ENCODE measurements around the gene INPP5A.

Gene INPP5A

GRCh38 chr10:132755166-132755711, 217.7 kb downstream of the INPP5A start:
- Histone ChIP-seq H3K36me3 (ENCODE audit: control insufficient read depth, low read length) (no peaks in the 10 kb centered on the region), H3K9me2 (replicated peaks; ENCODE audit: control insufficient read depth, low read length) (no peaks in the 10 kb centered on the region), H4K20me1 (ENCODE audit: control insufficient read depth, insufficient read depth, low read depth, low read length) (no peaks in the 10 kb centered on the region)

GRCh38 chr10:132756591-132756990, 219.0 kb downstream of the INPP5A start:
- Histone ChIP-seq H3K27me3 (ENCODE audit: control insufficient read depth, low read length) (no peaks in the 10 kb centered on the region), H3K27ac (ENCODE audit: low read depth, low read length) (no peak overlapping the region), H4K20me1 (ENCODE audit: control insufficient read depth, insufficient read depth, low read depth, low read length) (no peaks in the 10 kb centered on the region), H3K4me1 (ENCODE audit: control insufficient read depth, low read length) (no peaks in the 10 kb centered on the region), H3K4me2 (ENCODE audit: low read length) (no peak overlapping the region), H3K79me2 (ENCODE audit: control insufficient read depth, low read length) (no peaks in the 10 kb centered on the region), H3K9me3 (ENCODE audit: control insufficient read depth, insufficient read depth, low read length) (peaks cover 46% of the 10 kb centered on the region), H3K9me2 (replicated peaks; ENCODE audit: control insufficient read depth, low read length) (no peaks in the 10 kb centered on the region), H3K36me3 (ENCODE audit: control insufficient read depth, low read length) (no peaks in the 10 kb centered on the region), H3K4me3 (ENCODE audit: low read length) (no peak overlapping the region), H3F3A (ENCODE audit: control insufficient read depth, insufficient read depth) (no peaks in the 10 kb centered on the region)
- TF ChIP-seq CTCF (IDR thresholded peaks at IDR 0.05; ENCODE audit: low read depth, low read length, poor library complexity, severe bottlenecking): no peak
- TF ChIP-seq EZH2phosphoT487 (IDR thresholded peaks at IDR 0.05; ENCODE audit: borderline replicate concordance, low read length): no peak

More at GRCh38 chr10:132755166-132755711, 217.7 kb downstream of the INPP5A start:
- TF ChIP-seq EZH2phosphoT487 (IDR thresholded peaks at IDR 0.05; ENCODE audit: borderline replicate concordance, low read length) (no peak), CTCF (IDR thresholded peaks at IDR 0.05; ENCODE audit: low read depth, low read length, poor library complexity, severe bottlenecking) (no peak)
- Histone ChIP-seq H3K9me3 (ENCODE audit: control insufficient read depth, insufficient read depth, low read length) (peaks cover 48% of the 10 kb centered on the region), H3K27me3 (ENCODE audit: control insufficient read depth, low read length) (no peaks in the 10 kb centered on the region), H3K4me3 (ENCODE audit: low read length) (no peak overlapping the region), H3K27ac (ENCODE audit: low read depth, low read length) (no peak overlapping the region), H3K79me2 (ENCODE audit: control insufficient read depth, low read length) (no peaks in the 10 kb centered on the region), H3K4me1 (ENCODE audit: control insufficient read depth, low read length) (no peaks in the 10 kb centered on the region), H3F3A (ENCODE audit: control insufficient read depth, insufficient read depth) (no peaks in the 10 kb centered on the region), H3K4me2 (ENCODE audit: low read length) (no peak overlapping the region)

GRCh38 chr10:132757171-132757570, 219.6 kb downstream of the INPP5A start:
- Histone ChIP-seq H4K20me1 (ENCODE audit: control insufficient read depth, insufficient read depth, low read depth, low read length) (no peaks in the 10 kb centered on the region), H3K4me2 (ENCODE audit: low read length) (no peak overlapping the region), H3K4me3 (ENCODE audit: low read length) (no peak overlapping the region), H3K9me2 (replicated peaks; ENCODE audit: control insufficient read depth, low read length) (no peaks in the 10 kb centered on the region), H3K27me3 (ENCODE audit: control insufficient read depth, low read length) (no peaks in the 10 kb centered on the region), H3F3A (ENCODE audit: control insufficient read depth, insufficient read depth) (no peaks in the 10 kb centered on the region), H3K36me3 (ENCODE audit: control insufficient read depth, low read length) (no peaks in the 10 kb centered on the region), H3K79me2 (ENCODE audit: control insufficient read depth, low read length) (no peaks in the 10 kb centered on the region), H3K9me3 (ENCODE audit: control insufficient read depth, insufficient read depth, low read length) (peaks cover 42% of the 10 kb centered on the region), H3K27ac (ENCODE audit: low read depth, low read length) (no peak overlapping the region), H3K4me1 (ENCODE audit: control insufficient read depth, low read length) (no peaks in the 10 kb centered on the region)
- no peak for TF ChIP-seq EZH2phosphoT487 (IDR thresholded peaks at IDR 0.05; ENCODE audit: borderline replicate concordance, low read length)

- H3K9me3 ChIP-seq (ENCODE audit: control insufficient read depth, insufficient read depth, low read length): peaks cover 44% of the 10 kb centered on the region
- no peaks in the 10 kb centered on the region for H4K20me1 ChIP-seq (ENCODE audit: control insufficient read depth, insufficient read depth, low read depth, low read length)
- H3K4me1 ChIP-seq (ENCODE audit: control insufficient read depth, low read length): no peaks in the 10 kb centered on the region
- no peak overlapping the region for H3K4me3 ChIP-seq (ENCODE audit: low read length)
- H3K4me2 ChIP-seq (ENCODE audit: low read length): no peak overlapping the region
- TF ChIP-seq EZH2phosphoT487 (IDR thresholded peaks at IDR 0.05; ENCODE audit: borderline replicate concordance, low read length) (no peak), CTCF (IDR thresholded peaks at IDR 0.05; ENCODE audit: low read depth, low read length, poor library complexity, severe bottlenecking) (no peak)
- no peaks in the 10 kb centered on the region for H3F3A ChIP-seq (ENCODE audit: control insufficient read depth, insufficient read depth)
- no peaks in the 10 kb centered on the region for H3K79me2 ChIP-seq (ENCODE audit: control insufficient read depth, low read length)
- H3K9me2 ChIP-seq (replicated peaks; ENCODE audit: control insufficient read depth, low read length): no peaks in the 10 kb centered on the region
- no peaks in the 10 kb centered on the region for H3K27me3 ChIP-seq (ENCODE audit: control insufficient read depth, low read length)
- no peaks in the 10 kb centered on the region for H3K36me3 ChIP-seq (ENCODE audit: control insufficient read depth, low read length)
- H3K27ac ChIP-seq (ENCODE audit: low read depth, low read length): no peak overlapping the region
These were observed 221.3 kb downstream of the INPP5A start for GRCh38 chr10:132758865-132759264.

Measured in DOHH2 (cell line).